MM.1S (cell line): ENCODE data around the gene EIF3F.

ENCODE experiments used
- EZH2 ChIP-seq: fragments of 300-600 bp; sonication (generic); optimal IDR thresholded peaks from 2 replicates; pipeline ENCODE3; 2017; ENCODE audit warnings: low read depth, mild to moderate bottlenecking, antibody characterized with exemption, low read length, mixed read lengths
- TF ChIP-seq, protein P1 (sequence below): fragments of 300-600 bp; sonication (generic); IDR thresholded peaks from 2 replicates; pipeline ENCODE4 v1.5.1; 2016; ENCODE audit warnings: antibody characterized with exemption, low read length, mixed read lengths

DNA sequence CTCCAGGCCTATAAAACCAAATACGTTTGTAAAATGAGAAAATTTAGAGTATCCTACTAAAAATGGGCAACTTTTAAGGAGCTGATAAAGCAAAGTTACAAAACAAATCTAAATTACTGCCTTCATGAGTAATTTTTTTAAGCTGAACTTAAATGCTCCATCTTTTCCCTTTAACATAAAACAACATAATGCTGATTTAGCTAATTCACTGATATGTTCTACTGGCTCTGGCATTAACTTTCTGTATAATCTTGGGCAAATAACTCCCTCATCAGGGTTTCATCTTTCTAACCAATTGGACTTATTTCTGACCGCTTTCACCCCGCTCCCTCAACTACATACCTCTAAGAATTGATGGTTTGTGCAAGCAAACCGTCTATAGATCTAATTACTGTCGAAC, 46.0 kb upstream of the EIF3F start:
- TF ChIP-seq, protein P1, sequence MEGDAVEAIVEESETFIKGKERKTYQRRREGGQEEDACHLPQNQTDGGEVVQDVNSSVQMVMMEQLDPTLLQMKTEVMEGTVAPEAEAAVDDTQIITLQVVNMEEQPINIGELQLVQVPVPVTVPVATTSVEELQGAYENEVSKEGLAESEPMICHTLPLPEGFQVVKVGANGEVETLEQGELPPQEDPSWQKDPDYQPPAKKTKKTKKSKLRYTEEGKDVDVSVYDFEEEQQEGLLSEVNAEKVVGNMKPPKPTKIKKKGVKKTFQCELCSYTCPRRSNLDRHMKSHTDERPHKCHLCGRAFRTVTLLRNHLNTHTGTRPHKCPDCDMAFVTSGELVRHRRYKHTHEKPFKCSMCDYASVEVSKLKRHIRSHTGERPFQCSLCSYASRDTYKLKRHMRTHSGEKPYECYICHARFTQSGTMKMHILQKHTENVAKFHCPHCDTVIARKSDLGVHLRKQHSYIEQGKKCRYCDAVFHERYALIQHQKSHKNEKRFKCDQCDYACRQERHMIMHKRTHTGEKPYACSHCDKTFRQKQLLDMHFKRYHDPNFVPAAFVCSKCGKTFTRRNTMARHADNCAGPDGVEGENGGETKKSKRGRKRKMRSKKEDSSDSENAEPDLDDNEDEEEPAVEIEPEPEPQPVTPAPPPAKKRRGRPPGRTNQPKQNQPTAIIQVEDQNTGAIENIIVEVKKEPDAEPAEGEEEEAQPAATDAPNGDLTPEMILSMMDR, result no peak
- no peak for TF ChIP-seq EZH2
